Ecto neural progenitor cell (in vitro differentiated cells): ENCODE measurements around the gene DHRS7C.

ENCODE experiments used
- DNase-seq: peaks from one replicate; pipeline ENCODE4 v3.0.0-alpha.2; 2018; ENCODE audit warnings: low spot score

DHRS7C gene, protein sequence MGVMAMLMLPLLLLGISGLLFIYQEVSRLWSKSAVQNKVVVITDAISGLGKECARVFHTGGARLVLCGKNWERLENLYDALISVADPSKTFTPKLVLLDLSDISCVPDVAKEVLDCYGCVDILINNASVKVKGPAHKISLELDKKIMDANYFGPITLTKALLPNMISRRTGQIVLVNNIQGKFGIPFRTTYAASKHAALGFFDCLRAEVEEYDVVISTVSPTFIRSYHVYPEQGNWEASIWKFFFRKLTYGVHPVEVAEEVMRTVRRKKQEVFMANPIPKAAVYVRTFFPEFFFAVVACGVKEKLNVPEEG

DNA sequence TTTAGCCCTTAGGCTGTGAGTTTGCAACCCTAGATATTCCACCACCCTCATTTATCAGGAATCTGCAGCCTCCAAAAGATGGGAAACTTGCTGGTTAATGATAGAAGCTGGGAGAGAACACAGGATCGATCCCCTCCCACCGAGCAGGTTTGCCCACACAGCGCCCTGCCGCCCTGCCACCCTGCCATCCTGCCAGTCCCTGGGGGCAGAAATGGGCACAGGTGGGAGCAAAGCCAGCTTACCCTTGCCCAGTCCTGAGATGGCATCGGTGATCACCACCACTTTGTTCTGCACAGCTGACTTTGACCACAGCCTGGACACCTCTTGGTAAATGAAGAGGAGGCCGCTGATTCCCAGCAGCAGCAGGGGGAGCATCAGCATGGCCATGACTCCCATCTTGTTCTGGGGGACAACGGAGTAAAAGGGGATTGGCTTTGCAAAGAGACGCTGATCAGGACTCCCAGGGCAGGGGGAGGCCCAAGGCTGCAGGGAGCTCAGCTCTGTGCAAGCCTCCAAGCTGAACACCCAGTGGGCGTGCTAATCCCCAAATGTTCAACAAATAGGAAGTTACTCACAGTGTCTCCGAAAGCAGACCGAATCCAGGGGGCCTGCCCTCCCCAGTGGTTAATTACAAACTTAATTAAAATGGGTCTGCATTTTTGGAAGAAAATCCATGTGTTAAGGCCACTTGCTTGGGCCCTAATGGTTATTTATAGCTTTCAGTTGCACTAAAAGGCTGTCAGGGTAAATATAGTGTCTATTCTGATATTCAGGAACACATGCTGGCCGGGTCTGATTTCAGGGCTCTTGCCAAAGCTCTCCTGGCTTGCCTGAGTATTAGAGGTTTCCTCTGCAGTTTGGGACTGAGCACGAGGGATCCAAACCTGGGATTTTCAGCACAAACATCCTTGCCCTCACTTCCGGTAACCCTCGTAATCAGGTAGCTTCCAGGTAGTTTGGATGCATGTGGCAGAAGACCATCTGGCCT lies at the start of gene DHRS7C:
TSS of gene DHRS7C (minus strand) at position 704 of the 988 bp plus-strand sequence. CDS start at position 396, 308 bp downstream.
- DNase-seq, result no peak

DNA sequence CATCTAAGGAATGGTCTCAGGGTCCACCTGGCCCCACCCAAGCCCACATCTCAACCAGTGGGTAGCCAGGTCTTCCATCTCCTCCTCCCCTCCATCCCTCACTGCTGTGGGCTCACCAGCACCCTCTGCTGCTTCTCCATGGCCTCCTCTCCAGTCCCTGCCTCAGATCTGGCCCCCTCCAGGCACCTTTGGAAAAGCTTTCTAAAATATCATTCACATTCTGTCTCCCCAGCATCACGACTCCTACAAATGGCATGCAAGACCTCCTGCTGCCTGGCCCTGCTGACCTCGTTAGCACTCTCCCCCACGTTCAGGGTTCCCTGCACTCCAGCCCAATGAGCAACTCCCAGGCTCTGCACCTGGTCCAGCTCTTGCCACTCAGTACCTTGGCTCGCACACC lies 48.0 kb upstream of the DHRS7C start:
- DNase-seq, result peak; percentile 39

DNA sequence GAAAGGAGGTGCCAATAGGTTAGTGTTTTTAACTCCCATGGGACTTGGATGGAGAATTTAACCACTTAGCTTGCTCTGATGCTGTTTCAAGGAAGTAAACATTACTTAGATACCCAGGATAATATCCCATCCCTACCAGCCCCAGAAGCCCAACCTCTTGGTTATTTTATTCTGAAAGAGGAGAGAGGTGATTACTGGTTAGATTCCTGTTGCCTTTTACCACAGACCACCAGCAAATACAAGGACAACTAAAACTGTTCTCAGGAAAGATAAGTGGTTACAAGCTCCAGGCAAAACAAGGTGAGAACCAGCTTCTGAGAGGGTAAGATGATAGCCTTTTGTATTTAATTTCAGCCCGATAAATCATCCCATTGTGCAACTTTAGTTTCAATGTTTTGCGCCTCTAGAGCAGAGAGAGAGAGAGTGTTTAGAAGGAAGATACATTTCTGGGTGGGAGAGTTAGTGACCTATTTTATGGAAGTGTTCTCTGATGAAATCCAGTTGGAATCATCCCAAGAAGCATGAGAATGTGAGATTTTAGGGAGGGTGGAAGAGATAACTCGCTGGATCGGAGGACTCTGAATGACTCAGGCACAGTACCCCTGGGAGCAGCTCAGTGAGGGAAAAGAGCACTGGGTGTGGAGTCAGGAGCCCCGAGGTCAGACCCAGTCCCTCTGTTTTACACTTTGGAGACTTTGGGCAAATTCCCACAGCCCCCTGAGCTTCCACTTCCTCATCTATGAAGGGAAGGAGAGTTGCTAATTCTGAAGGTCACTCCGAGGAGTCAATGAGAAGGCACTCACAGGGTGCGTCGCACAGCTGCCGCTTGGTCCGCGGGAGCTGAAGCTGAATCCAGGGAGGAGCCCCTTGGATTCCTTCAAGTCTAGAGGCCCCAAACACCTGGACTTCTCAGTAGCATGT lies 46.4 kb upstream of the DHRS7C start:
- peak; percentile 23 for DNase-seq

DNA sequence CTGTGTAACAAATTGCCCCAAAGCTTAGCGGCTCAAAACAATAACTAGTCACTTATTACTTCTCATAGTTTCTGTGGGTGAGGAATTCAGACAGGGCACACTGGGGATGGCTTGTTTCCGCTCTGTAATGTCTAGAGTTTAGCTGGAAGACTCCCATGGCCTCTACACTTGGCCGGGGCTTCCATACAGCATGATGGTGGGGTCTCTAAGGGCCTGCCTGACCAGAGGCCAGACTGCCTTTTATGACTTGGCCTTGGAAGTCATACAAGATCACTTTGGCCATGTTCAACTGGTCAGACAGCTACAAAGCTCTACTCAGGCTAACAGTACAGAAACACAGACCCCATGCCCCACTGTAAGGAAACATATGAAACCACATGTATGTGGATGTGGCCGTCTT lies 42.5 kb upstream of the DHRS7C start:
- DNase-seq, result no peak

DNA sequence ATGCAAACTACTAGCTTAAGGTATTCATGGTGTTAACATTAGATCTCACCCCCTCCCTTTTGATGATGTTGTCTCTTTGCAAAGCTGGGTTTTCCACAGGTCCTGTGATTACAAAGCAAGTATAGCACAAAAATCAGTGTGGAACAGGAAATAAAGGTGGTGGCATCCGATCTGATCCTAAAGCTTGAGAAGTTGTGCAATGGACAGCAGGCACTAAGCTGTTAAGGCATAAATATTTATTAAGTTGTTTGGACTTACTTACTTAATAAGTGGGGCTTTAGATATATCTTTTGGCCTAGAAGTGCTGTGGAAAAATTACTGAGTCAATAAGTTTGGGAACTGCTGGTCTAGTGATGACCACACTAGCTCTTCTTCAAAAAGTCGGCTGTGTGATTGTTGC lies 39.3 kb upstream of the DHRS7C start:
- no peak for DNase-seq

DNA sequence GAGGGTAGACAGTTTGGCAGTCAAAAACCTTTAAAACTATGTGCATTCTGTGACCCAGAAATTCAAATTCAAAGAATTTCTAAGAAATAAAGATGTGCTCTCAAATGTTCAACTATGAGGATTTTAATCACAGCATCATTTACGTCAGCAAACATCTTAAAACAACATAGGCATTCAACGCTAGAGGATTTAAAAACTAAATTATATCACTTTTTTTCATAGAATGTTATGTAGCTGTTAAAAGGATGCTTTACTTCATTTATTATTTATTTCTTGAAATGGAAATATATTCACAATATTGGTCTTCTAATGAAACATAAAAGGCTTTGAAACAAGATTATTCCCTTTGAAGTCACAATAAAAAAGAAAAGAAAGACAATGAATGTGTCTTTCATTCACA lies 38.0 kb upstream of the DHRS7C start:
- no peak for DNase-seq

DNA sequence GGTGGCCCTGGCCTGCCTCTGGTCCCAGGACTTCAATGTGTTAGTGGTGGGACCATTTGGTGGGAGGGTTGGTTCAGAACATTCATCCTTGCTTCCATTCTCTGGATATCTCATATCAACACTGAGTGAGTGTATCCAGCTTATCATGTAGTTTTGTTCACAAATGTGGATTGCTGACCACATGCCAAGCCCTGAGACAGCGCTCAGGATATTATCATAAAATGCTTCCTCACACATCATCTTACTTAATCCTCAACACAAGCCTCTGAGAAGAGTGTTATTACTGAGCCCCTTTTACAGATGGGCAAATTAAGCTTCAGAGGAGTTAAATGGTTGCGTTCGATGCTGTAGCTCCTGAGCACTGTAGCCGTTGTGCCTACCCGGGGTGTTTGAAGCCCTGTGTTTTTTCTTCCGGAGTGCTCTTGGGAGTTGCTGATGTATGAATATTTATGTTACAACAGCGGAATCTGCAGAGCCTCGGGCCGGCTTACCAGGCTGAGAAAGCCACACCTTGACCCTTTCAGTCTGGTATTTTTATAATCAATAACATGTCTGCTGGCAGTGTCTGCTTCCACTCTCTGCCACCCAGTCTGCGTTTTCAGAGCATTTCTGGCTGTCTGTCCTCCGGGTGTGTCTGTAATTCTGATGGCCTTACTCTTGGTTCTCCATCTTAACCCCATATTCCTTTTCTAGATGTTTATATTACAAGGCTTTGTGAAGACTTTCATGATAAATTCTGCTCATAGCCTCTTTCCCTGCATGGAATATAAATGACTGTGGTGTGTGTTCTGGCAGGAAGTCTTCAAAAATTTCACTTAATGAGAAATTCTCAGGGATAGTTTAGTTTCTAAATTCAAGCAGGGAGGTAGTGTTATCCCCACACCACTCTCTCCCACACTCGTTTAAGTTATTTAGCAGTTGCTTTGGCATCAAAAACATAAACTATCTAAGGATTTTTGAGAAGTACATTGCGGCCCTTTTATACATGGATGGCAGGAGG lies 37.2 kb upstream of the DHRS7C start:
- DNase-seq, result no peak

DNA sequence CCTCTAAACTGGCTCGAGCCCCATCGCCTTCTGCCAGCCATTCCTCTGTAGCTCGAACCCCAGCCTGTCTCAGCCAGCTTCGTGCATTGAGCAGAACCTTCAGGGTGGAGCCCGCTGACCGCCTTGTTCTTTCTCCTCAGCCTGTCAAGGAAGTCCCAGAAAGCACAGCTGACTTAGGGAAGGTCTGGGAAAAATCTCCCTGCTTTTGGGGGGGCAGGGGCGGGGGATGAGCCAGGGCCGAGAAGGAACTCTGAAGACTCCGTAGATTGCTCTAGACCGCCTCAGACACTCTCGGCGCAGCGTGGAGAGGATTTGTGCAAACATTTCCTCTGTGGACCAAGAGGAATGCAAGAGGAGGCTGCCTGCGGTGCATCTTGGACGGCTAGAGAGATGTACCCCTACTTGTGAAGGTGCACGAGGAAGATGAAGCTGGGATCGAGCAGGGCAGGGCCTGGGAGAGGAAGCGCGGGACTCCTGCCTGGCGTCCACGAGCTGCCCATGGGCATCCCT lies 34.3 kb upstream of the DHRS7C start, which contains the start of gene GLP2R:
TSS of gene GLP2R (plus strand) at position 284 of the 510 bp plus-strand sequence. CDS start at position 424, 140 bp downstream.
- no peak for DNase-seq

DNA sequence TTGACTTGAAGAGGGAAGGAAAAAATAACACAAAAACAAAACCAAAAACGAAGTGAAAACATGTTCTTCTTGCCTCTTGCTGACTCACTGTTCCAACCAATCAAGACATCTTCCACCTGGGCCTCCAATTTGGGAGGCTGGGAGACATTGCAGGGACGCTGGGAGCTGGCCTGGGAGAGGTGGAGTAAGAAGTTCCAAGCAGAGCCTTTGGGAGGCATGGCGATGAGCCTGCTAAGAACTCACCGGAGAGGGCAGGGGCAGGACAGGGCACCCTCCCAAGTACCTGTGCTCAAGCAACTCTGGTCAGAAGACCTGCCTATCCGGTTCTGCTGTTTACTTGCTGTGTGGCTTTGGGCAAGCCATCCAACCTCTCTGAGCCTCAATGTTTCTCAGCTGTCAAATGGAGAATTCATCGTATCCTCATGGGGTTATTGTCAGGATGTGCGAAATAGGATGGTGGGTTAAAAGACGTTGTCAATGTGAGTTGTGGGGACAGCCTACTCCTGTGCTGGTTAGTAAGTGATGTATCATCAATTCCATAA lies 33.5 kb upstream of the DHRS7C start:
- no peak for DNase-seq

DNA sequence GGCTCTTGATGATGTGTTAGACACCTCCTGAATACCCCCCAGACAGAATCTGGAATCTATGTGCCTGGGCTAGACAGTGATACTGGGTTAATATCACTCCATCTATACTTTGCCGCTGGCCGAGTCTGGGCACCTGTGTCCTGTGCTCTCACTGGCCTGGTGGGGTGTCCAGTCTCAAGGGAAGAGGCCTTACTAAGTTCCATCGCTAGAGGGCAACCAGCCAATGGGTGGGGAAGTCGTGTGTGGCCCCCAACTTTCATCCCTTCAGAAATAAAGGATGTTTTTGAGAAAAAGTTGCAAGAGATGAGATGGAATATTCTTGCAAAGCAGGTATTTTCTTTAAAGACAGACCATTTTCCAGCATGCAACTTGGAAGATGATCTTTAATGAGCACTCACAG lies 32.7 kb upstream of the DHRS7C start:
- no peak for DNase-seq

DNA sequence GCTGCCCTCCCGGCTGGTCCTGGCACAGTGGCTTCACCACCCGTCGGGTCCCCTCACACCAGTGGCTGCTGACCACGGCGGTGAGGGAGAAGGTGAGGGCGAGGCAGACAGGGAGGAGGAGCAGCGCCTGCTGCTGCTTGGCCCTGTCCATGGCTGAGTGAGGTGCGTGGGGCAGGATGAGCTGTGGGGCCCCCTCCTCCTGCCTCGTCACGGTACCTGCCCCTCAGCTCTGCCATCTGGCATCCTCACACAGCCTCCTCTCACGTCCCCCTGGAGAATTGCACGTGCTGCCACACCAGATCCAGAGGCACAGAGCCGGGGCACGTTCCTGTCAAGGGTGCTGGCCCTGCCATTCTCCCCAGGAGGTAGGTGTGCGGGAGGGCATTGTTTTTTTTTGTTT lies 30.5 kb upstream of the DHRS7C start, which contains the start of gene GSG1L2:
TSS of gene GSG1L2 (minus strand) at position 159 of the 400 bp plus-strand sequence. CDS start at position 151, 8 bp downstream.
- DNase-seq, result no peak

DNA sequence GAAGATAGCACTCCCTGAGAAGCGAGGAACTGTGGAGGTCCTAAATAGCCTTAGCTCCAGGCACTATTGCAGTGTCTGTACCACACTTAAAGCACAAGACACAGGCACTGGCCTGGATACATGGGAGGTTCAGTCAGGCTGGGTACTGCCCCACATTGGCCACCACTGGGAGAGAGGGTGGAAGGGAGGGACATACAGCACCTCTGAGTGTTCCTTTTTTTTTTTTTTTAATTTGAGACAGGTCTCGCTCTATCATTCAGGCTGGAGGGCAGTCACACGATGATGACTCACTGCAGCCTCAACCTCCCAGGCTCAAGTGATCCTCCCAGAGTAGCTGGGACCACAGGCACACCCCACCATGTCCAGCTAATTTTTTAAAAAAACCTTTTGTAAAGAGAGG lies 29.1 kb upstream of the DHRS7C start:
- no peak for DNase-seq

DNA sequence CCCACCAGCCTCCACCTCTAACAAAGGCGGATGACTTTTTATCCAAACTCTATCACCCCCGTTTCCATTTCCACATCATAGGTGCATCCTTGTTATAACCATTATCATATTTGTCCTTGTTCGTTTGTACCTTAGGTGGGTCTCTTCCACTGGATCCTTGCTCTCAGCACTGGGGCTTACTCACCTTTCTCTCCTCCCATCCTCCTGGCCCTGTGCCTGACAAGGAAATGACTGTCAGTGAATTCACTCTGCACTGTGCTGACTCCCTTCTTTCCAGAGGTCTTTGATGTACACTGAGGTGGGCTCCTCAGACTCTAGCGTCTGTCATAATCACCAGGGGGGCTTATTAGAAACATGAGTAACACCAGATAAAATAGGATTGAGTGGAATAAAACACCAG lies 27.4 kb upstream of the DHRS7C start:
- DNase-seq, result no peak

DNA sequence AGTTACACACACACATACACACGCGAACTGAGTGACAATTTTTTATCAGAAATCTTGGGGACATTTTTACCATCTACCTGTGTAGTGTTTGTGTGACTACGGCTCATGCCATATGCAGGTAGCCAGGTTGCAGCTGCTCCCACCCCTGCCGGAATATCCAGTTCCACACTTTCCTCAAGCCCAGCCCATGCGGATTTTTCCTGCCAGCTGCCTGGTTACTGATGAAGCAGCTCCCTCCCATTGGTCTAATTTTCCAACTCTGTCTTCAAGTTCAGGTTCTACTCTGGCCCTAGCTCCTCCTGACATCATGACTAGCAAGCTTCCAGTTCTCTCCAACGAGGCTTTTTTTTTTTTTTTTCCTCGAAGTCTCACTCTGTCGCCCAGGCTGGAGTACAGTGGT lies 25.7 kb upstream of the DHRS7C start:
- no peak for DNase-seq

DNA sequence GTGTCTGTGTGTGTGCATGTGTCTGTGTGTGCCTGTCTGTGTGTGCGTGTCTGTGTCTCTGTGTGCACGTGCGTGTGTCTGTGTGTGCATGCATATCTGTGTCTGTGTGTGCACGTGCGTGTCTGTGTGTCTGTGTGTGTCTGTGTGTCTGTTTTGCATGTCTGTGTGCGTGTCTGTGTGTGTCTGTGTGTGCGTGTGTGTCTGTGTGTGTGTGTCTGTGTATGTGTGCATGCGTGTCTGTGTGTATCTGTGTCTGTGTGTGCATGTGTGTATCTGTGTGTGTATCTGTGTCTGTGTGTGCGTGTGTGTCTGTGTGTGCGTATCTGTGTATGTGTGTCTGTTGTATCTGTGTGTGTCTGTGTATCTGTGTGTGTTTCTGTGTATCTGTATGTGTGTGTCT lies 25.1 kb upstream of the DHRS7C start:
- no peak for DNase-seq

DNA sequence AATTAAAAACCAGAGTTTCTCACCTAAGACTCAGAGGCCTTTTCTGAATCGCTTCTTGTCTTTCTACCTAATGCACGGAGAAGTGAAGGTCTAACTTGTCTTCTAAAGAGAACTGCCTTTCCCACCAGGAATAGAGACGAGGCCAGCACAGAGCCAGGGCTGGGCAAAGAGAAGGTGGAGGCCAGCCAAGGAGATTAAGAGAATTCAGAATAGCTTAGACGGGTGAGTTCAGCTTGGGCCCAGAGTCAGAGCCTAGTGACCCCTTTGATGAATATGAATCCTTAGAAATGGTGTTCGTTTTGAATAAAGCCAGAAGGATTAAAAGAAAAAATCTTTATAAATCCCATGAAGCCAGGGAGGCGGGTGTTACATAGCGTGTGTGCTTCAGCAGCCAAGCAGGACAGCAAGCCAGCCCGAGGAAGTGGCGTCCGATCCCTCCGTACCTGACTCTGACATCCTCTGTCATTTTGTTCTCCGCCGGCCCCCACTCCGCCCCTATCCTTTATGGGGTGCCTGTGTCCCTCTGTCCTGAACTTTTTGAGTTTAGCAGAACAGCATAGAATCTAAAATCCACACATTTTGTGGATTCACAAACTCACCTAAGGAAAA lies 23.0 kb upstream of the DHRS7C start:
- no peak for DNase-seq

DNA sequence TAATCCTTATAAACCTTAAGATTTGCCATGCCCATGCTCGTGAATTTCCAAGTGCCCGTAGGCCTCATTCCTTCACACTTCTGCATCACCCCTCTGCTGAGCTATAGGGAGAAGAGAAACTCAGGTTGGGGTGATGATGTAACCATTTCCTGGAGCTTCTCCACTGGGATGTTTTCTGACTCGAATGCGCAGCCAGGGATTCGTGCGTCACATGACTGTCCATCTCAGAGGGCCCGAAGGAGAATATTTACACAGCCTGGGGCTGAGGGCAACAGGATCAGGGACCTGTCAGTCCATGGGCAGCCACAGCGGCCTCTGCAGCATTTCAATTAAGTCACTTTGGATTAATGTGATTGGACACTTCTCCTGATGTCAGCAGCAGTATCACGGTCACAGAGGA lies 21.8 kb upstream of the DHRS7C start:
- no peak for DNase-seq

DNA sequence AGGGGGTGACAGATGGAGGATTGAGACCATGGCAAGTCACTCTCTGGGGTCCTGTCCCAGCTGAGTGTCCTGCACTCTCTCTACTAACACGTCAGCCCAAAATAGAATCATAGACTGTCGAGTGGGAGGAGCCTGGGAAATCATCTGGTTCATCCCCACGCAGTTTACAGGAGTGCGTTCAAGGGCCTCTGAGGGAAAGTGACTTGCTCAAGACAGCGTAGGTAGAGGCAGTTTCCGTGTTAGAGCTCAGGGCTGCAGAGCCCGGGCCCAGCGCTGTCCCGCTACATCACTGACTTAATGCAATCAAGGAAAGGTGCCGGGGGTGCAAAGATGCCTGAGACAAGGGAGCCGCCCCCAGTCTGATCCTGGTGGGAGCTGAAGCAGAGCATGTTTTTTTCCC lies 20.1 kb upstream of the DHRS7C start:
- no peak for DNase-seq

DNA sequence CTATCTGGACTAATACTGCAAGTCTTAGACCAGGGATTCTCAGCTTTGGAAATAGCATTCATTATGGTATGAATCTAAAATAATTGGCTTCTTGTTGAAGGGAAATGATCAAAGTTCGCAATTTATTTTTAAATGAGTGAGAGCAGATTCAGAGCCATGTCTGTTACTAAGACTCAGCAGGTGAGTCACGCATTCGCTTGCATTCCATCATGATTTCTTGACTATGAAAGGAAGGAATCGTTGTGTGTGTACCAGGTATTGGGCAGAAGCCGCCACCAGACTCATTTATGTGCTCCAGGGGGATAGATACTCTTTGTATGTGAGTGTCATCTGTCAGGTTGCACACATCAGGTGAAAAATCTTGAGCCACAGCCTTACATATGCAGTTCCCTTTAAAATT lies 19.7 kb upstream of the DHRS7C start:
- no peak for DNase-seq
